ENCODE data around the gene KRT71.

Gene KRT71

DNA sequence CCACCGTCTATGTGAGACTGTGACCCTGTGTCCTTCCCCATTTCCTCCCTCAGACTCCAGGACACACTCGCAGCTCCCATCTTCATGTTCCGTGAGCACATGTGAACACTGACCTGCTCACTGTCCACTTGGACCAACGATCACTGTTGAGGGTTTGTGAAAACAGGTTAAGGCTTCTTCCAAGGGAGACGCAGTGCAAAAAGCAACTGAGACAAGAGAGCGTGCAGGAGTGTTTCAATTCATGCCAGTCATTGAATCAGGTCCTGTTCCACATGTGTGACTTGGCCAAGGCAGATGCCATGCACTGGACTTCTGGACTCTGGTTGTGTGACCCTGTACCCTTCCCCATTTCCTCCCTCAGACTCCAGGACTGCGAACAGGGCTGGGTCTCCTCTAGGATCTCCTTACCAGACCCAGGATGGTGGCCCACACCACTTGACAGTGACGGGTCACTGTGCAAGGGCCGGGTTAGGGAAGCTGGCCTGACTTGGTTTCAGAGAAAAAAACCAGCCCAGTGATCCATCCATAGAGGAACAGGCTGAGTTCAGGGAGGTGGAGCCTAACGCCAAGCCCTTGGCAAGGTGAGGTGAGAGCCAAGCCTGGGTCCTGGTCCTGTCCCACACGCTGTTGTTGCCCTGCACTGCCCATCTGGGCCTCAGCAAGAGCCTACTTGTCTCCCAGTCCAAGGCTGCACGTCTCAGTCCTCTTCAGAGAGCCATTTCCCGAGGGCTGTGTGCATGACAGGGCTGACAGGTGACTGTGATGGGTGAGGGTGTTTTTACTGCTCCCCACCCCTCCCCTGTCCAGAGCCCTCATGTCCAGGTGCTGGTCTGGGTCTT is 27.1 kb downstream of the KRT71 start:
- Histone ChIP-seq H3K9me3 (no peaks in the 10 kb centered on the region), H3K4me1 (ENCODE audit: control insufficient read depth in 1 of 2, insufficient read depth in 1 of 2, low read depth in 1 of 2, low read length in 1 of 2) (no peaks in the 10 kb centered on the region), H3K36me3 (no peaks in the 10 kb centered on the region), H3K27ac (no peak overlapping the region), H3K27me3 (no peaks in the 10 kb centered on the region), H3K4me3 (ENCODE audit: low read depth in 1 of 2, low read length in 1 of 2) (no peak overlapping the region)
- TF ChIP-seq, protein P1, sequence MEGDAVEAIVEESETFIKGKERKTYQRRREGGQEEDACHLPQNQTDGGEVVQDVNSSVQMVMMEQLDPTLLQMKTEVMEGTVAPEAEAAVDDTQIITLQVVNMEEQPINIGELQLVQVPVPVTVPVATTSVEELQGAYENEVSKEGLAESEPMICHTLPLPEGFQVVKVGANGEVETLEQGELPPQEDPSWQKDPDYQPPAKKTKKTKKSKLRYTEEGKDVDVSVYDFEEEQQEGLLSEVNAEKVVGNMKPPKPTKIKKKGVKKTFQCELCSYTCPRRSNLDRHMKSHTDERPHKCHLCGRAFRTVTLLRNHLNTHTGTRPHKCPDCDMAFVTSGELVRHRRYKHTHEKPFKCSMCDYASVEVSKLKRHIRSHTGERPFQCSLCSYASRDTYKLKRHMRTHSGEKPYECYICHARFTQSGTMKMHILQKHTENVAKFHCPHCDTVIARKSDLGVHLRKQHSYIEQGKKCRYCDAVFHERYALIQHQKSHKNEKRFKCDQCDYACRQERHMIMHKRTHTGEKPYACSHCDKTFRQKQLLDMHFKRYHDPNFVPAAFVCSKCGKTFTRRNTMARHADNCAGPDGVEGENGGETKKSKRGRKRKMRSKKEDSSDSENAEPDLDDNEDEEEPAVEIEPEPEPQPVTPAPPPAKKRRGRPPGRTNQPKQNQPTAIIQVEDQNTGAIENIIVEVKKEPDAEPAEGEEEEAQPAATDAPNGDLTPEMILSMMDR (IDR thresholded peaks at IDR 0.05) = no peak

DNA sequence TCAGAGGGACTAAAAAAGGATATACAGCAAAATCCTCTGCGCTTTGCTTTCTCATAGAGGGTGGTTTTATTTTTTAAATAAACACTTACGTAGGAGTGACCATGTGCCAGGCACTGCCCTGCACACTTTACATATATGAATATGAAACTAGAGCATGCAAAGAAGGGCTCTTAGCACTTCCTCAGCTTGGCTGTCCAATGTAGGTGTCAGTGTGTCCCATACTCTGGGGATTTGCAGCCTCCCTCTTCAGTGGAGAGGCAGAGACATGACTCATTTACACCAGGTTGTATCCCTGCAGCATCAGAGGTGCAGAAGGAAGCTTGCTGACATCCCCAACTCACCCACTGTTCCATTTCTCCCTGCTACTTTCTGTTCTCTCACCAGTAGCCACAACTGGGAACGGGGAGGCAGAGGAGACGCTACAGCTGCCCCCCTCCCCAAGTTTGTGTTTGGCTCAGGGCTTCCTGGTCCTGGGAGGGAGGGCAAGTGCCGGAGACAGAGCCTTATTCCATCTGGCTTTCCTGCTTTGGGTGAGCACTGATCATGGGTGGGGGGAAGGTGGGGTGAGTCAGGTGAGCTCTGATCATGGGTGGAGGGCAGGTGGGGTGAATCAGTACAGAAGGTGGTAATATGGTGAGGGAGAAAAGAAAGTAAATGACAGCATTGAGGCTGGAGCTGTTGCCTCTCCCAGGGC is 27.9 kb downstream of the KRT71 start:
- no peaks in the 10 kb centered on the region for H3K4me1 ChIP-seq (ENCODE audit: control insufficient read depth in 1 of 2, insufficient read depth in 1 of 2, low read depth in 1 of 2, low read length in 1 of 2)
- H3K27me3 ChIP-seq = no peaks in the 10 kb centered on the region
- TF ChIP-seq, protein P1 (IDR thresholded peaks at IDR 0.05) = no peak
- H3K27ac ChIP-seq = no peak overlapping the region
- H3K4me3 ChIP-seq (ENCODE audit: low read depth in 1 of 2, low read length in 1 of 2) = no peak overlapping the region
- H3K9me3 ChIP-seq = no peaks in the 10 kb centered on the region
- H3K36me3 ChIP-seq = no peaks in the 10 kb centered on the region

DNA sequence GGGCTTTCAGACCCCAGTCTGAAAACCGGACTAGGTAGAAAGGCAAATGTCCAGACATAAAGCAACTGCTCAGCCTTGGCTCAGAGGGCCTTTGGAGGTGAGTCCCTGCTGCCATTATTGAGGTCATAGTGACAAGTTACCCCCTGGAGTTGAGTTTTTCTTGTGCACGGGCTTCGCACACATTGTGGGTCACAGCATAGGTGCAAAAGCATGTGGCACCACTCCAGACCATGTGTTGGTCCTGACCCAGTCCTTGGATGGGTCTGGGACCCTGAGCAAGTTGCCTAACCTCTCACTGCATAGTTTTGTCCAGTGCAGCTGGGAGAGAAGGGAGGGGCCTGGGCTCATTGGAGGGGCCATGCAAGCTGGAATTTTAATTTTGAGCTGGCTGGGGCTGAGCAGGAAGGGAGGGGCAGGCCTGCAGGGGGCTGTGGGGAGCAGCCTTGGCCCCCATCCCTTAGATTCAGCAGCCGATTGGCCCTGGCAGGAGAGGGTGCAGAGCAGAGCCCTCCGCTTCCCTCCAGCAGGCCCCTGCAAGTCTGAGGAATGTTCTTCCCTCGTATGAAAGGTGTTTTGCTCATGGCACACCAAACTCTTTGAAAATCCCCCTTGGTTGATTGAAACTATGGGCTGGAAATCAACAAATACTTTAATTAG is 28.6 kb downstream of the KRT71 start:
- no peaks in the 10 kb centered on the region for H3K9me3 ChIP-seq
- no peaks in the 10 kb centered on the region for H3K27me3 ChIP-seq
- H3K27ac ChIP-seq = no peak overlapping the region
- H3K36me3 ChIP-seq = no peaks in the 10 kb centered on the region
- H3K4me1 ChIP-seq (ENCODE audit: control insufficient read depth in 1 of 2, insufficient read depth in 1 of 2, low read depth in 1 of 2, low read length in 1 of 2) = no peaks in the 10 kb centered on the region
- no peak overlapping the region for H3K4me3 ChIP-seq (ENCODE audit: low read depth in 1 of 2, low read length in 1 of 2)
- TF ChIP-seq, protein P1 (IDR thresholded peaks at IDR 0.05) = no peak

DNA sequence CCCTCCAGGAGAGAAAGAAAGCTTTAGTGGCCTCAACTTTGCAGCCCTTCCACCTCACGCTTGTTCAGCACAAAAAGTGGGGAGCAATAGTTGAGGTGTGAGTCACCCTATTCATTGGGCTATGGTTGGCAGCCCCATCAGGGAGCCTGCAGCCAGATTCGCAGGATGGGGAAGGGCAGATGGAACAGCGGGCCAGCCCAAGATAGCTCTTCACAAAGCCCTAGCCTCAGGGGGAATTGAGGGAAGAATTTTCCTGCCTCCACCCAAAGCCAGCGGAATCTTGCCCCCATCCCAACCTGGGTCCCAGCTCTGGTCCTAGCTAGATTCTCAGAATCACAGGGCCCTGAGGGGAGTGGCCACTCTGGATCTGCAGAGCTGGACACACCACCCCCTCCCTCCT is 29.1 kb downstream of the KRT71 start:
- Histone ChIP-seq H3K27ac (no peak overlapping the region), H3K4me1 (ENCODE audit: control insufficient read depth in 1 of 2, insufficient read depth in 1 of 2, low read depth in 1 of 2, low read length in 1 of 2) (no peaks in the 10 kb centered on the region), H3K9me3 (no peaks in the 10 kb centered on the region), H3K27me3 (no peaks in the 10 kb centered on the region), H3K4me3 (ENCODE audit: low read depth in 1 of 2, low read length in 1 of 2) (no peak overlapping the region), H3K36me3 (no peaks in the 10 kb centered on the region)
- TF ChIP-seq, protein P1 (IDR thresholded peaks at IDR 0.05) = no peak

DNA sequence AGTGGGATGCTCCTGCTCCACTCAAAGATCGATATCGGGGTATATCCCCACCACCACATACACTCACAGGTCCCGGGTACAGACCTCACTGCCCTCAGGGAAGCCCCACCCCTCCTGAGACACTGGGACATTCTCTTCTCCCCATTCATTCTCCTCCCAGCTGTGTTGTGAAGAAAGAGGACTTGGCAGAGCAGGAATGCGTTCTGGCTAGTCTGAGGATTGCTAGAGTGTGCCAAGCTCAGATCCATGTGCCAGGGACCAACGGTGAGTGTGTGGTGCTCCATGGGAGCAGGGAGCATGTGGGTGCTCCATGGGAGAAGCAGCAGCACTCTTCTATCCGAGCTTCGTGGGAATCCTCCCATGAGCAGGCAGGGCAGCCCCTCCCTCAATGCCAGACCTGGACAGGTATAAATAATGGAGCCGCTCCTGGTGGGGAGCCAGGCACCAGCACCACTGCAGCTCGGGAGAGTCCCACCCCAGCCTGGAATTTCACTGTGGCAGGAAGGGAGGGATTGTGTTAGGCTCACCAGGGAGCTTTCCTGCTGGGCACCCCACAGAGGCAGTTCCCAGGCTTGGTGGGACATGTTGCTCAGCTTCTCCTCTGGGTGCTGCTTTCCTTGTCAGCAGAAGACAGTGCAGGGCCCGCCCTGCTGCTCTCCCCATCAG is 30.5 kb downstream of the KRT71 start:
- no peaks in the 10 kb centered on the region for H3K36me3 ChIP-seq
- no peak overlapping the region for H3K27ac ChIP-seq
- H3K27me3 ChIP-seq = no peaks in the 10 kb centered on the region
- no peak overlapping the region for H3K4me3 ChIP-seq (ENCODE audit: low read depth in 1 of 2, low read length in 1 of 2)
- TF ChIP-seq, protein P1 (IDR thresholded peaks at IDR 0.05) = no peak
- no peaks in the 10 kb centered on the region for H3K4me1 ChIP-seq (ENCODE audit: control insufficient read depth in 1 of 2, insufficient read depth in 1 of 2, low read depth in 1 of 2, low read length in 1 of 2)
- H3K9me3 ChIP-seq = no peaks in the 10 kb centered on the region

All from neutrophil (primary cell).